Esophagus squamous epithelium (tissue), 4 donors: Measurements from ENCODE around the gene GLIS1.

Experiments used
- CTCF ChIP-seq, 6 experiments: fragments of 450-650 bp in 4 of 6; fragments of 200-600 bp in 2 of 6; sonication (generic) in 2 of 6; IDR thresholded peaks; one replicate each; pipeline ENCODE4 v1.5.1; 2016 to 2019; ENCODE audit warnings: antibody characterized with exemption in 6 of 6, mild to moderate bottlenecking in 4 of 6, moderate library complexity in 4 of 6
- POLR2A ChIP-seq, 4 donors: fragments of 450-650 bp; IDR thresholded peaks; one replicate each; pipeline ENCODE4 v1.6.1; 2017; ENCODE audit warnings: antibody characterized with exemption in 4 of 4, mild to moderate bottlenecking in 4 of 4, moderate library complexity in 3 of 4

GRCh38 chr1:53688381-53689102 is 50.4 kb downstream of the GLIS1 start:
- TF ChIP-seq CTCF (IDR thresholded peaks at IDR 0.05) (no peak), POLR2A (IDR thresholded peaks at IDR 0.05) (no peak)
